Heart left ventricle (tissue), 16 donors: ENCODE data around the gene LMX1A. TPM values are rescaled to one million over a fixed set of nuclear protein-coding genes. Genes with fewer than 3 reads are reported as not detected.
A peak's percentile ranks its signal among the peaks of the same experiment; 100 is the strongest.

Source experiments
- ATAC-seq, 4 donors: fragments of 200-7000 bp; cut with Tn5 transposase; one replicate each; pipeline ENCODE4 v1.9.1; 2020 to 2022; ENCODE audit warnings: moderate library complexity in 4 of 4, mild to moderate bottlenecking in 3 of 4, moderate number of reproducible peaks in 1 of 4
- DNase-seq, 5 donors: peaks; one replicate each; pipeline ENCODE4 v3.0.0-alpha.2; 2020
- H3K27ac ChIP-seq, 12 donors: fragments of 200-600 bp; sonication (generic) in 4 of 12; one replicate each; pipeline versions ENCODE4 v1.5.0 to v1.8.0; 2016 to 2022; ENCODE audit warnings: mild to moderate bottlenecking in 2 of 12
- H3K27me3 ChIP-seq, 9 donors: fragments of 200-600 bp; sonication (generic) in 2 of 9; one replicate each; pipeline versions ENCODE4 v1.5.1 to v1.8.0; 2016 to 2022; ENCODE audit warnings: mild to moderate bottlenecking in 3 of 9
- H3K36me3 ChIP-seq, 9 donors: fragments of 200-600 bp; sonication (generic) in 2 of 9; one replicate each; pipeline versions ENCODE4 v1.5.0 to v1.8.0; 2018 to 2022; ENCODE audit warnings: mild to moderate bottlenecking in 2 of 9
- H3K4me1 ChIP-seq, 12 donors: fragments of 200-600 bp; sonication (generic) in 4 of 12; one replicate each; pipeline versions ENCODE4 v1.5.0 to v1.8.0; 2016 to 2022; ENCODE audit warnings: mild to moderate bottlenecking in 3 of 12
- H3K4me3 ChIP-seq, 12 donors: fragments of 200-600 bp; sonication (generic) in 4 of 12; one replicate each; pipeline versions ENCODE4 v1.5.0 to v1.8.0; 2017 to 2022; ENCODE audit warnings: mild to moderate bottlenecking in 9 of 12, moderate library complexity in 4 of 12
- H3K9me3 ChIP-seq, 12 donors: fragments of 200-600 bp; sonication (generic) in 4 of 12; one replicate each; pipeline versions ENCODE4 v1.5.0 to v1.8.0; 2016 to 2022; ENCODE audit warnings: mild to moderate bottlenecking in 1 of 12
- POLR2A ChIP-seq, 2 donors: fragments of 450-650 bp; IDR thresholded peaks; one replicate each; pipeline ENCODE4 v1.6.1; 2017; ENCODE audit warnings: antibody characterized with exemption in 2 of 2, mild to moderate bottlenecking in 2 of 2, moderate library complexity in 2 of 2
- WGBS, 4 donors: extraction: QIAGEN DNeasy Blood & Tissue Kit in 2 of 4; methylation state at CpG; one replicate each; pipeline versions ENCODE4 v1.1.5 to v1.1.7; 2013 to 2018; 5-methylcytosine and 5-hydroxymethylcytosine counted together
- intact Hi-C, 10 donors: fragments of 100-400 bp; cut with DNase I; formaldehyde crosslinking; loops; one replicate each; pipeline versions ENCODE4 v1.11.1 to v1.14.2; 2022
- polyA plus RNA-seq, 2 donors: library from polyadenylated mRNA; stranded (reverse); fragments of 200-250 nt; gene quantifications; one replicate each; pipeline ENCODE4 v1.2.3, GENCODE V29; 2013
- total RNA-seq, 9 donors: library from RNA; depleted of rRNA in 2 of 9; stranded (reverse); fragments of >200 nt in 2 of 9; fragmentation: NEBNext Ultra II Directional in 3 of 9; extraction: Animal tissue kit (Norgen Biotek cat#: 25700) in 3 of 9; gene quantifications; one replicate each; pipeline versions ENCODE4 v1.1.0 to v1.2.4, GENCODE V29; 2016 to 2023
- TF ChIP-seq, protein P1 (sequence below), 12 donors: fragments of 200-600 bp; sonication (generic) in 4 of 12; IDR thresholded peaks; one replicate each; pipeline versions ENCODE4 v1.5.0 to v1.8.0; 2018 to 2022; ENCODE audit warnings: antibody characterized with exemption in 12 of 12, mild to moderate bottlenecking in 5 of 12
- donor health status: ischemic (EF 13 %, LVEDD 7.1; RV severe dilation, severe dysfunction).
- donor health status: healthy with polysubstance abuse.
- donor health status: DM: no; HTN: yes; CAD: no.
- donor health status: DM: no; HTN: no; CAD: no.
- donor health status: ischemic (EF 25% LVEDD 6.9; RV normal size, moderate dysfunction).
- donor health status: ischemic (EF 25% LVEDD 5.7; RV mildly dilated, moderate dysfunction).
- donor health status: healthy.
- donor health status: DM: yes; HTN: yes; CAD: no.
- donor health status: ischemic (EF 35%, LVEDD 5.7; RV mildly dilated, moderate dysfunction).
- donor health status: nonischemic (EF 11% LVEDD 7.7; RV severe dilation, severe dysfunction).
- donor health status: DM: yes; HTN: yes; CAD: no.
- donor health status: PGD.
- donor health status: ischemic (EF 29% LVEDD 5.4; RV normal size, mild dysfunction).
- donor health status: nonischemic (EF 23%, LVEDD 6.1; RV moderate dilation, normal function).

Gene LMX1A
- total and polyA plus RNA-seq, 11 donors = 0.03 to 0.37 (median 0.14) TPM; not detected in 5

GRCh38 chr1:165306543-165307434, 49.7 kb downstream of the LMX1A start:
- no peak overlapping the region for H3K27ac ChIP-seq
- ATAC-seq = peak in 1 of 4 donors; percentile 34
- H3K4me1 ChIP-seq = no peaks in the 10 kb centered on the region
- no peak for TF ChIP-seq POLR2A (IDR thresholded peaks at IDR 0.05)
- TF ChIP-seq, protein P1, sequence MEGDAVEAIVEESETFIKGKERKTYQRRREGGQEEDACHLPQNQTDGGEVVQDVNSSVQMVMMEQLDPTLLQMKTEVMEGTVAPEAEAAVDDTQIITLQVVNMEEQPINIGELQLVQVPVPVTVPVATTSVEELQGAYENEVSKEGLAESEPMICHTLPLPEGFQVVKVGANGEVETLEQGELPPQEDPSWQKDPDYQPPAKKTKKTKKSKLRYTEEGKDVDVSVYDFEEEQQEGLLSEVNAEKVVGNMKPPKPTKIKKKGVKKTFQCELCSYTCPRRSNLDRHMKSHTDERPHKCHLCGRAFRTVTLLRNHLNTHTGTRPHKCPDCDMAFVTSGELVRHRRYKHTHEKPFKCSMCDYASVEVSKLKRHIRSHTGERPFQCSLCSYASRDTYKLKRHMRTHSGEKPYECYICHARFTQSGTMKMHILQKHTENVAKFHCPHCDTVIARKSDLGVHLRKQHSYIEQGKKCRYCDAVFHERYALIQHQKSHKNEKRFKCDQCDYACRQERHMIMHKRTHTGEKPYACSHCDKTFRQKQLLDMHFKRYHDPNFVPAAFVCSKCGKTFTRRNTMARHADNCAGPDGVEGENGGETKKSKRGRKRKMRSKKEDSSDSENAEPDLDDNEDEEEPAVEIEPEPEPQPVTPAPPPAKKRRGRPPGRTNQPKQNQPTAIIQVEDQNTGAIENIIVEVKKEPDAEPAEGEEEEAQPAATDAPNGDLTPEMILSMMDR (IDR thresholded peaks at IDR 0.05) = no peak
- H3K4me3 ChIP-seq = no peak overlapping the region
- intact Hi-C loops = no loop called here
- peaks cover 0 to 1% (median 0%) of the 10 kb centered on the region in 12 donors for H3K9me3 ChIP-seq
- no peaks in the 10 kb centered on the region for H3K36me3 ChIP-seq
- no peak for DNase-seq
- WGBS, 4 donors = 66 to 78% (median 72%) methylated on average over 6 of the region's 6 CpGs
- peaks cover 0 to 18% (median 0%) of the 10 kb centered on the region in 9 donors for H3K27me3 ChIP-seq

- no peaks in the 10 kb centered on the region for H3K36me3 ChIP-seq
- H3K27ac ChIP-seq = no peak overlapping the region
- no peak overlapping the region for H3K4me3 ChIP-seq
- H3K4me1 ChIP-seq = no peaks in the 10 kb centered on the region
- DNase-seq (peak in 3 of 5 donors; percentile 23 to 48 (median 40)), ATAC-seq (peak in 3 of 4 donors; percentile 7 to 68 (median 35))
- H3K27me3 ChIP-seq = peaks cover 0 to 20% (median 0%) of the 10 kb centered on the region in 9 donors
- intact Hi-C loops = no loop called here
- no peaks in the 10 kb centered on the region for H3K9me3 ChIP-seq
- 66 to 76% (median 72%) methylated on average over 8 of the region's 8 CpGs for WGBS, 4 donors
- TF ChIP-seq POLR2A (IDR thresholded peaks at IDR 0.05) = no peak
- TF ChIP-seq, protein P1 (IDR thresholded peaks at IDR 0.05) = no peak
Observed at GRCh38 chr1:165303386-165303785, 53.1 kb downstream of the LMX1A start.

DNA sequence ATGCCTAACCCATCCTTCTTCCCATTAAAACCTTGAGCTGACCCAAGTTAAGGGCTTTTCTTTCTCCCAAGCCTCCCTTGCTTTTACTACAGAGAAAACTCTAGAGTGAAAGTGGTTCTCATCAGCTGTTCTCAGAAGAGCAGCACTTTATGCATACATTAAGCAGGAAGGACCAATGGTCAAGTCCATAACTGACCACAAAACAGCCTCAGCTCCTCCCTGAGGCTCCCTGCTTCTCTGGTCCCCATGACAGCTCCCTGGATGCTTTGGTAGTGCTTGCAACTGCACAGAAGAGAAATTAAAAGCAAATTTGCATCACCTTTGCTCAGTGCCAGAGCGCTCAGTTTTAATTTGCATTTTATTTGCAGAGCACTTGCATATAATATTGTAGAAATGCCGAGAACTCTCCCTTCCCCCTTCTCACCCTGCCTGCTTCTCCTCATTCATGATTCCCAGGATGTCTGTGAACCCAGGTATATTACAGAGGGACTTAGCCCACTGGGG, 56.1 kb downstream of the LMX1A start:
- TF ChIP-seq POLR2A (IDR thresholded peaks at IDR 0.05) = no peak
- TF ChIP-seq, protein P1 (IDR thresholded peaks at IDR 0.05) = no peak
- no peak overlapping the region for H3K27ac ChIP-seq
- intact Hi-C loops = no loop called here
- no peak overlapping the region for H3K4me3 ChIP-seq
- no peaks in the 10 kb centered on the region for H3K36me3 ChIP-seq
- H3K4me1 ChIP-seq = no peaks in the 10 kb centered on the region
- WGBS, 4 donors = 80 to 90% (median 86%) methylated on average over 2 of the region's 2 CpGs
- DNase-seq (no peak), ATAC-seq (no peak)
- H3K9me3 ChIP-seq = no peaks in the 10 kb centered on the region
- peaks cover 0 to 20% (median 0%) of the 10 kb centered on the region in 9 donors for H3K27me3 ChIP-seq

GRCh38 chr1:165298203-165298820, 58.2 kb downstream of the LMX1A start:
- whole genome bisulfite sequencing, 4 donors = 81 to 88% (median 85%) methylated on average over 6 of the region's 6 CpGs
- H3K27me3 ChIP-seq = peaks cover 0 to 17% (median 0%) of the 10 kb centered on the region in 9 donors
- DNase-seq (no peak), ATAC-seq (no peak)
- no peak overlapping the region for H3K27ac ChIP-seq
- no peaks in the 10 kb centered on the region for H3K9me3 ChIP-seq
- TF ChIP-seq POLR2A (IDR thresholded peaks at IDR 0.05) = no peak
- TF ChIP-seq, protein P1 (IDR thresholded peaks at IDR 0.05) = no peak
- H3K36me3 ChIP-seq = no peaks in the 10 kb centered on the region
- H3K4me3 ChIP-seq = no peak overlapping the region
- no peaks in the 10 kb centered on the region for H3K4me1 ChIP-seq
- intact Hi-C loops = no loop called here
